GM12891 (cell line): ENCODE data around the gene SRPX2. TPM values are rescaled to one million over a fixed set of nuclear protein-coding genes. Genes with fewer than 3 reads are reported as not detected.
A peak's percentile ranks its signal among the peaks of the same experiment; 100 is the strongest.

Experiments
- DNase-seq: peaks from one replicate; pipeline ENCODE4 v3.0.0; 2011; ENCODE audit warnings: low spot score; ENCODE audit not compliant: insufficient read length
- FAIRE-seq: peaks from 2 replicates; lab custom pipeline; 2011; peaks lifted over from hg19 to GRCh38; lab: Jason Lieb, UNC
- PAX5 ChIP-seq: IDR thresholded peaks from 2 replicates; pipeline ENCODE4 v1.6.1; 2011; ENCODE audit warnings: low read length, moderate library complexity, mild to moderate bottlenecking; ENCODE audit not compliant: insufficient read depth, severe bottlenecking
- POLR2A ChIP-seq: IDR thresholded peaks from 2 replicates; pipeline ENCODE4 v1.6.1; 2011; ENCODE audit warnings: low read depth, low read length, control low read depth
- POLR2AphosphoS5 ChIP-seq: IDR thresholded peaks from 2 replicates; pipeline ENCODE4 v1.6.1; 2011; ENCODE audit warnings: low read depth, low read length, control low read depth
- POU2F2 ChIP-seq: IDR thresholded peaks from 2 replicates; pipeline ENCODE4 v1.6.1; 2011; ENCODE audit warnings: low read depth, mild to moderate bottlenecking, control low read depth, low read length, moderate library complexity
- SPI1 ChIP-seq: IDR thresholded peaks from 2 replicates; pipeline ENCODE4 v1.6.1; 2011; ENCODE audit warnings: low read depth, low read length, control low read depth
- TAF1 ChIP-seq: IDR thresholded peaks from 2 replicates; pipeline ENCODE4 v1.6.1; 2011; ENCODE audit warnings: low read depth, low read length, control low read depth
- polyA plus RNA-seq: library from polyadenylated mRNA; unstranded; fragments of >200 nt; gene quantifications from one replicate; pipeline ENCODE4 v1.2.1, GENCODE V29; 2012; ENCODE audit warnings: low read depth, missing spikeins, inconsistent platforms; ENCODE audit not compliant: missing spikeins

The SRPX2 gene, protein sequence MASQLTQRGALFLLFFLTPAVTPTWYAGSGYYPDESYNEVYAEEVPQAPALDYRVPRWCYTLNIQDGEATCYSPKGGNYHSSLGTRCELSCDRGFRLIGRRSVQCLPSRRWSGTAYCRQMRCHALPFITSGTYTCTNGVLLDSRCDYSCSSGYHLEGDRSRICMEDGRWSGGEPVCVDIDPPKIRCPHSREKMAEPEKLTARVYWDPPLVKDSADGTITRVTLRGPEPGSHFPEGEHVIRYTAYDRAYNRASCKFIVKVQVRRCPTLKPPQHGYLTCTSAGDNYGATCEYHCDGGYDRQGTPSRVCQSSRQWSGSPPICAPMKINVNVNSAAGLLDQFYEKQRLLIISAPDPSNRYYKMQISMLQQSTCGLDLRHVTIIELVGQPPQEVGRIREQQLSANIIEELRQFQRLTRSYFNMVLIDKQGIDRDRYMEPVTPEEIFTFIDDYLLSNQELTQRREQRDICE
- polyA plus RNA-seq, result 0.03 TPM

DNA sequence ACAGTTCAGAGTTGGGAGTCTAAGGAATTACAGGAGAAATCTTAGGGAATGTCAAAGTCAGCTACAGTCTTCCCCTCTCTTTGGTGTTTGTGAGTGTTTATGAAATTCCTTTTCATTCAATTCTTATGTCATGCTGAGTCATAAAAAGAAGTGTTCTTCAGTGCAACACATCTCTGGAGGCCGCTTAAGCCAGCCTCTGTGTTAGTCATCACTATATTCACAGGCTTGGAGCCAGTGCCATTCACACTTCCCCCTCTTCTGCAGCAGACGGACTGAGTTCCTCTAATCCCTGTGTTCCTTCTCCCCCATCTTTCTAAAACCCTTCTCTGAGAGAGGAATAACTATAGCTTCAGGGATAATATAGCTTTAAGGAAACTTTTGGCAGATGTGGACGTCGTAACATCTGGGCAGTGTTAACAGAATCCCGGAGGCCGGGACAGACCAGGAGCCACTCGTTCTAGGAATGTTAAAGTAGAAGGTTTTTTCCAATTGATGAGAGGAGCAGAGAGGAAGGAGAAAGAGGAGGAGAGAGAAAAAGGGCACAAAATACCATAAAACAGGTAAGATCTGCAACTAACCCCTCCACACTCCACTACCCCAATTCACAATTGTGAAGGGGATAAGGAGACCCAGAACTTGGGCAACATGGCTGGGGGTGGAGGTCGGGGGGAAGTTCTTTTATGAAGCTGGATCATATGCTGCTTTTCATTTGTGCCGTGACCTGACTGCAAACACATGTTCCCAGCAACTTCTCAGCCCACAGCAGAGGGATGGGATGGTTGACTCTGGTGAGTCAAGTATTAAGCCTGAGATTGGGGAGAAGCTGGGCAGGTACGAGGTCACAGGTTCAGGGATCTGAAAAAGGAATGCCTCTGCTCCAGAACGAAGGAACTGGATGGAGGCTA is at the start of gene SRPX2:
Gene SRPX2 (plus strand): TSS at position 244 of the 905 bp plus-strand sequence. CDS start 2,124 bp downstream, outside the sequence.
- no peak for FAIRE-seq
- DNase-seq, result no peak
- TF ChIP-seq POLR2A (no peak), POLR2AphosphoS5 (no peak), PAX5 (no peak), TAF1 (no peak), POU2F2 (no peak), SPI1 (no peak)

DNA sequence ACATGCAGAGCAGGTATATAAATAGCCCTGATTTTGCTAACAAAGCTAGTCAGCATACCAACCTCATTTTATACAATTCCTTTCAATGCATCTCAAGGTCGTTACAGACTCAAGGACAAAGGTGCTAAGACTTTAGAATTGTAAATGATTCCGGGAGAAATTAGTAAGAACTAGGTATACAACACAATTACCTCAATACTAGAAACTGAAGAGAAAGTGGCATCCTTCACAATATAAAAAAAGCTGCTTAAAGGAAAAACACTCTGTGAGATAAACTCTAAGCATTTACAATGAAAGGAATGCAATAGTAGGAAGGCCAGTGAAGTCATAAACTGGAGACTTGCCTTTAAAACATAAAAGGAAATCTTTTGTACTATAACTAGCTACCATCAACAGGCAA is 47.4 kb upstream of the SRPX2 start:
- DNase-seq (no peak), FAIRE-seq (no peak)
- TF ChIP-seq PAX5 (no peak), TAF1 (no peak), POU2F2 (no peak), SPI1 (no peak), POLR2AphosphoS5 (no peak), POLR2A (no peak)

DNA sequence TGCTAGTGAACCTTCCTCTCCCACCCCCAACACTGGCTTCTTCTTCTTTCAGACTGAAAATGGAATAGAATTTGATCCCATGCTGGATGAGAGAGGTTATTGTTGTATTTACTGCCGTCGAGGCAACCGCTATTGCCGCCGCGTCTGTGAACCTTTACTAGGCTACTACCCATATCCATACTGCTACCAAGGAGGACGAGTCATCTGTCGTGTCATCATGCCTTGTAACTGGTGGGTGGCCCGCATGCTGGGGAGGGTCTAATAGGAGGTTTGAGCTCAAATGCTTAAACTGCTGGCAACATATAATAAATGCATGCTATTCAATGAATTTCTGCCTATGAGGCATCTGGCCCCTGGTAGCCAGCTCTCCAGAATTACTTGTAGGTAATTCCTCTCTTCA is 44.5 kb upstream of the SRPX2 start:
- no peak for FAIRE-seq
- DNase-seq, result no peak
- TF ChIP-seq PAX5 (no peak), POLR2A (no peak), POLR2AphosphoS5 (no peak), TAF1 (no peak), POU2F2 (no peak), SPI1 (no peak)

DNA sequence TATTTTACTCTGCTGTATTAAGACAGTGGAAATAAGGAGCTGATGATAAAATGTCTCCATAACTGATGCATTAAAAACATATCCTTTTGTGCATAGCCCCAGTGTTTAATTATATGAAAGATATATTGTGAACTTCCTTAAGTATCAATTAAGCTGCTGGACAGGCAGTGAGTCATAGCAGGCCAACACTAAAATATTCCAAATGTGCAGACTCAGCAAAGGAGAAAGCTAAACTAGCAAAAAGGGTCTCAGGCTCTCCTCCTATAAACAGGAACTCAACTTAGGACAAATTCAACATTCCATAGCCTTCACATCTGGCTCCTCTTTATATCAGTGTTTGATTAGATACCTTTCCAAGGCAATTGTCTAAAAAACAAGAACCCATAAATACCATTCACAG is 43.7 kb upstream of the SRPX2 start:
- FAIRE-seq (no peak), DNase-seq (no peak)
- TF ChIP-seq POLR2A (no peak), POLR2AphosphoS5 (no peak), SPI1 (no peak), TAF1 (no peak), PAX5 (no peak), POU2F2 (no peak)

DNA sequence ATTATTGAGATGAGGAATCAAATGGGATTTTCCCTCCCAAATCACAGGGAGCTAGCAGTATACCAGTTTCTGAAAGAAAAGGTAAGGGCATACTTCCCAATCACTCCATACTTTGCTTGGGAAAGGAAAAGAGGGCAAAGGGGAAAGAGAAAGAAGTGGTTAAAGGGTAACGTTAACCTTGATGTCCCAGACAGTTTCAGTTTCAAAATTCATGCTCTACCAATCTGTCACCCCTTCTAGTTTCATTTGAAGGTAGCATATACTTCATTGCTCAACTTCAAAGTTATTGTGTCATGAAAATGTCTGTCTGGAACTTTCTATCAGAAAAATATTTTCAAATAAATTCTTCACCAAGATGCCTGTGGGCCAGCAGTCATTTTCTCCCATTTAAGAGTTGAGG is 43.2 kb upstream of the SRPX2 start:
- peak; percentile 62 for FAIRE-seq
- no peak for DNase-seq
- TF ChIP-seq TAF1 (no peak), POLR2AphosphoS5 (no peak), POU2F2 (no peak), POLR2A (no peak), PAX5 (no peak), SPI1 (no peak)

DNA sequence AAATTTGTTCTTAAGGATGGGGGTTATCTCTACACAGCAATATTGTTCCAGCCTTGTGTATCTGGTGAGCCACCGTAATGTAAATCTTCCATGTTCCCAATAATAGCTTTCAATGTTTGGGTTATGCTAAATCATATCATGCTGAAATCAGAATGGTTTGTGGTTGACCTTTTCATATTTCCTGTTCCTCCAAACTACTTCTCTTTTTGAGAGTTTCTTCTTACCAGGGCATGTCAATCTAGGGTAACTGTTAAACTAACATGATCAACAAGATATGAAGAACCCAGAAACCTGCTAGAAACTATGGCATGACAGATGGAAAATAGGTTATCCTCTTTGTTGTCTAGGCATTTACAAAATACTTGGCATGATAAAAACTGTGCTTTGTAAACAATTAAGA is 37.2 kb upstream of the SRPX2 start:
- peak; percentile 40 for FAIRE-seq
- no peak for DNase-seq
- TF ChIP-seq SPI1 (no peak), POU2F2 (no peak), POLR2A (no peak), PAX5 (no peak), POLR2AphosphoS5 (no peak), TAF1 (no peak)

DNA sequence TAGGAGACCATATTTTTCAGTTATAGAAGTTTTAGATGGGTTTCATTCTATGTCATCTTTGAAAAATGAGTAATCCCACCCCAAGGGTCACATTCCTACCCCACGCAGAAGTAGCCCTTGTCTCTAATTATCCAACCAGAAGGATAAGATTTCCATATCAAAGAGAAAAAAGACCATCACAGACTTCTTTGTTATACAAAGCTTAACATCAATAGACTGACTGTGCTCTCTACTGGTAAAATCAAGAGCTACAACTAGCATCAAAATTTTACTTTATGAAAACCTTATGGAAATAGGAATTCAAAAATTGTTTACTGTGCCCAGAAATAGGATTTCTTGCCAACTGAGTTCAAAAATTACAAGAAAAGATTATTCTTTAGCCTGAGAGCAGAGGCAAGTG is 34.4 kb upstream of the SRPX2 start:
- DNase-seq (no peak), FAIRE-seq (no peak)
- TF ChIP-seq SPI1, result no peak
- no peak for TF ChIP-seq POU2F2

DNA sequence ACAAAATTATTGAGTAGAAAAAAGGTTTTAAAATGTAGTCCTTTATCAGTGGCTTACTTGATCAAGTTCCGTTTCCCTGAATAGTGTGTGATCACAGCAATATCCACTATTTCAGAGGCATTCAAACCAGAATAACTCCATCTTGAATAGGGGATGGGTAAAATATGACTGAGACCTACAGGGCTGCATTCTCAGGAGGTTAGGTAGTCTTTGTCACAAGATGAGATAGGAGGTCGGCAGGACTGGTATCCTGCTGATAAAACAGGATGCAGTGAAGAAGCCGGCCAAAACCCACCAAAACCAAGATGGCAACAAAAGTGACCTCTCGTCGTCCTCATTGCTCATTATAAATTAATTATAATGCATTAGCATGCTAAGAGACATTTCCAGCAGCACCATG is 32.0 kb upstream of the SRPX2 start:
- TF ChIP-seq PAX5 (no peak), SPI1 (no peak)

DNA sequence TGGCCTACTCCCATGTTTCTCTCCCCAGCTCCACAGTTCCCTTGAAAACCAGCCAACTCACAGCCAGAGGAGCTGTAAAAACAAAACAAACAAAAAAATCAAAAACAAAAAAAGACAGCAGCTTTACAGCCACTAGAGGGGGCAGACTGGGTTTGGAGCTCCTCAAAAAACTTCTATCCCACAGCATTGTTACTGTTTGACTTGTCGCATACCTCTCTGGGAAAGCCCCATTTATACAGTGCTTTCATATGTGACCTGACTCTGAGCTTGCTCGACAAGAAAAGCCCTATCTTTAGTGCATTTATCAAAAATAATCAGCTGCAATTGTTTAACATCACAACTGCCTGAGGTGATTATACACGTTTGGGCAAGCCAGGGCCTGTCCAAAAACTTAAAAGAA is 29.0 kb upstream of the SRPX2 start:
- no peak for FAIRE-seq
- no peak for TF ChIP-seq POLR2A
- TF ChIP-seq POU2F2, result no peak
- TF ChIP-seq PAX5, result no peak
- TF ChIP-seq SPI1, result no peak
- TF ChIP-seq TAF1, result no peak
- TF ChIP-seq POLR2AphosphoS5, result no peak
- no peak for DNase-seq

More for the DNA sequence above, 32.0 kb upstream of the SRPX2 start:
- no peak for FAIRE-seq
- DNase-seq, result no peak
